Neutrophil (primary cell): ENCODE measurements around the gene MXD1.

ENCODE experiments used
- H3K27ac ChIP-seq: fragments of 200-600 bp; sonication (generic); 2 replicates; pipeline ENCODE4 v1.5.1; 2016; ENCODE audit warnings: mild to moderate bottlenecking, moderate library complexity
- H3K27me3 ChIP-seq: fragments of 200-600 bp; sonication (generic); 2 replicates; pipeline ENCODE4 v1.6.0; 2016; ENCODE audit warnings: mild to moderate bottlenecking
- H3K36me3 ChIP-seq: fragments of 200-600 bp; sonication (generic); 2 replicates; pipeline ENCODE4 v1.5.1; 2017
- H3K4me1 ChIP-seq, 2 experiments: fragments of 200-600 bp in 1 of 2; sonication (generic) in 1 of 2; 1 replicate in 1 of 2; 2 replicates in 1 of 2; pipeline versions ENCODE4 v1.5.1 to v1.6.1; 2013 to 2016; ENCODE audit warnings: low read depth in 1 of 2, low read length in 1 of 2, mild to moderate bottlenecking in 1 of 2, moderate library complexity in 1 of 2; ENCODE audit not compliant: control insufficient read depth in 1 of 2, insufficient read depth in 1 of 2
- H3K4me3 ChIP-seq, 2 experiments: fragments of 200-600 bp in 1 of 2; sonication (generic) in 1 of 2; 1 replicate in 1 of 2; 2 replicates in 1 of 2; pipeline ENCODE4 v1.5.1; 2013 to 2016; ENCODE audit warnings: low read depth in 1 of 2, low read length in 1 of 2, mild to moderate bottlenecking in 1 of 2, moderate library complexity in 1 of 2
- H3K9me3 ChIP-seq: fragments of 200-600 bp; sonication (generic); 2 replicates; pipeline ENCODE4 v1.5.1; 2016
- CTCF ChIP-seq: fragments of 200-600 bp; sonication (generic); IDR thresholded peaks from 2 replicates; pipeline ENCODE4 v1.5.1; 2016; ENCODE audit warnings: antibody characterized with exemption

The MXD1 gene

GRCh38 chr2:69969126-69969983 is 54.4 kb downstream of the MXD1 start:
- no peaks in the 10 kb centered on the region for H3K36me3 ChIP-seq
- no peaks in the 10 kb centered on the region for H3K27me3 ChIP-seq
- no peak overlapping the region for H3K4me3 ChIP-seq
- H3K27ac ChIP-seq: peak overlapping the region; percentile 26
- H3K9me3 ChIP-seq: no peaks in the 10 kb centered on the region
- peaks cover 19 to 21% of the 10 kb centered on the region in 2 experiments for H3K4me1 ChIP-seq
- no peak for TF ChIP-seq CTCF

GRCh38 chr2:69969991-69970390 is 55.1 kb downstream of the MXD1 start:
- Histone ChIP-seq H3K27me3 (no peaks in the 10 kb centered on the region), H3K36me3 (no peaks in the 10 kb centered on the region), H3K27ac (peak overlapping the region; percentile 49), H3K4me3 (no peak overlapping the region), H3K9me3 (no peaks in the 10 kb centered on the region), H3K4me1 (peaks cover 26 to 27% of the 10 kb centered on the region in 2 experiments)
- TF ChIP-seq CTCF: no peak

- no peaks in the 10 kb centered on the region for H3K36me3 ChIP-seq
- H3K9me3 ChIP-seq: no peaks in the 10 kb centered on the region
- H3K4me1 ChIP-seq: peaks cover 54 to 55% of the 10 kb centered on the region in 2 experiments
- no peak overlapping the region for H3K4me3 ChIP-seq
- no peaks in the 10 kb centered on the region for H3K27me3 ChIP-seq
- TF ChIP-seq CTCF: no peak
- H3K27ac ChIP-seq: peak overlapping the region; percentile 100
Observed at GRCh38 chr2:69972822-69973221, 57.9 kb downstream of the MXD1 start.

- Histone ChIP-seq H3K27me3 (no peaks in the 10 kb centered on the region), H3K9me3 (no peaks in the 10 kb centered on the region), H3K36me3 (no peaks in the 10 kb centered on the region), H3K4me3 (no peak overlapping the region), H3K27ac (peak overlapping the region; percentile 100), H3K4me1 (peaks cover 59 to 61% of the 10 kb centered on the region in 2 experiments)
- TF ChIP-seq CTCF: no peak
Observed at GRCh38 chr2:69973335-69973735, 58.4 kb downstream of the MXD1 start.

- H3K9me3 ChIP-seq: no peaks in the 10 kb centered on the region
- H3K4me1 ChIP-seq: peaks cover 79 to 80% of the 10 kb centered on the region in 2 experiments
- H3K4me3 ChIP-seq: peak overlapping the region; percentile 33
- H3K27me3 ChIP-seq: no peaks in the 10 kb centered on the region
- no peaks in the 10 kb centered on the region for H3K36me3 ChIP-seq
- TF ChIP-seq CTCF: no peak
- peak overlapping the region; percentile 100 for H3K27ac ChIP-seq
Observed at GRCh38 chr2:69975136-69975852, 60.4 kb downstream of the MXD1 start.
